Fibroblast of gingiva (primary cell): ENCODE data around the gene NAA20.

Source experiments
- DNase-seq: peaks from one replicate; pipeline ENCODE4 v3.0.0-alpha.2; 2011; ENCODE audit warnings: low read depth

Gene NAA20

DNA sequence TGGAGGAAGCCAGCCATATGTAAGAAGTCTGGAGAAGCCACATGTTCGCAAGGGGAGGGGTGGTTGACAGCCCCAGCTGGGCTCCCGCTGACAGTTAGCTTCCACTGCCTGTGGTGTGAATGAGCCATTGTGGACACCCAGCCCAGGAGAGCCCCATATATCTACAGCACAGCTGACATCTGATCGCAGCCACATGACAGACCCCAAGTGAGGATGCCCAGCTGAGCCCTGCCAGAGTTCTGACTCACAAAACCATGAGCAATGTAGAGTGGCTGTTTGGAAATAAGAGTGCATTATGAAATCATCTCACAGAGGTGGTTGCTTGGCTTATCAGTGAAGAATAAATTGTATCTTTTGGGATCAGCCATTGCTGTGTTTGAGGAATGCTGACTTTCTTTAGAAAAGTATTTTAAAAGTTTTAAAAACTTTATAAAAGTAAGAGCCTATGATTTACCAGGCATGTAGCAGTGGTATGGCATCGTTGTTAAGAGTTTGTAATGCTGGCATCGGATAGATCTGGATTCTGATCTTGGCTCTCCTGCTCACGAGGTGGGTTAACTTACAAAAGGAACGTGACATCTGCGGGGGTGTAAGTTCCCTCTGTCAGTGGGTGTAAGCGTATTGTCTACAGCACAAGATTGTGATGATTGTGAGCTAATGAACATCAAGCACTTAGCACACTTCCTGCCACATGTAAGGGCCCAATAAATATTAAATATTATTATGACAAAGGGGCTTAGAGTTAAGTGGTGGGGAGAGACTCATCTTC, 59.3 kb downstream of the NAA20 start:
- DNase-seq, result peak; percentile 52

DNA sequence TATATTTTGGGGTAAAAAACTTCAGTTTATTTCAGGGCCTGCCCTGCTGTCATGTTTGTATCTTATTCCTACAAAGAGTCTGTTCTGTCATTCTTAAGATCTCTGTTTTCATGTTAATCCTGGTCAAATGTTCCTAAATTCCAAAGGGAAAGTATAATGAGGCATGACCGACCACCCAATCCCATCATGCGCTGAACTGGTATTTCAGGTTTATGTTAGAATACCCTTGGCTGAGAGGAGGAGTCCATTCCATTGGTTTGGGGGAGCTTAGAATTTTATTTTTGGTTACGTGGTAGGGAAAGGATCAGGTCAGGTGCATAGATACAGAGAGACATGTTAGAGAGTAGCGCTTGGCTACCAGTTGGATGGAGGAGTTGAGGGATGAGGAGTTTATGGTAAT, 60.9 kb downstream of the NAA20 start:
- no peak for DNase-seq

DNA sequence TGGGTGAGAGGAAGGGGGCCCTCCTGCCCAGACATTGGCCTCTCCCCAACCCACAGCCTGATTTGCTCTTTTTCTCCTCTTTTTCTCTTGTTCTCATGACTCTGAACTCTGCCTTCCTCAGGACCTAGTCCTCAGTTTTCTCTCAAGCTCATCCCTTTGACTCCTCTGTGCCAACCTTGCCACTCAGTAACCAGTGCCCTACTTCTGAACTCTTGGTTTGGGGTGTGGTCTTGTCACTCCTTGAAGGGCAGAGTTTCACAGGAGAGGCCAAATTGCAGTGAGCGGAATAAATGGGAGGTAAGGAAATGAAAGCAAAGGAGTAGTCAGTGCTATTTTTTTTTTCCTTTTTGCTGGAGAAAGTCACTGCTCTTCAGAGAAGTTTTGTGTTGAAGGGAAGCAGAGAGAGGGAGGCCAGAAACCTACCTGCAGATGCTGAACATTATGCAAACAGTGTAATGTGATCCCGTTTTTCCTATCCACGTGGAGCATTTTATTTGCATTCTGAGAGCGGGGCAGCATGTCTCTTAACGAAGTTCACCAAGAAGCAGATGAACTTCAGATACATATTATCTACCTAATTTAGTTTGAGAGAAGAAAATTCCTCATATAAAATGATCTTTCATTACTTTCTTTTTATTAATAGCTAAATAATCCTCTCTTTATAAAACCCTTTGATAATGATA, 62.1 kb downstream of the NAA20 start:
- DNase-seq, result no peak
